HG02840 (cell line): ENCODE measurements around the gene PXDN.
"Not testable (repeated sequence)": the region's sequence is repeated elsewhere in the genome, so short reads cannot be mapped to it uniquely, and the experiment has no call there.

Experiments used
- ATAC-seq: cut with Tn5 transposase; IDR thresholded peaks from one replicate; pipeline ENCODE4 v1.9.1; 2021; ENCODE audit warnings: mild to moderate bottlenecking, moderate library complexity, moderate number of reproducible peaks; ENCODE audit not compliant: unreplicated experiment, low FRiP score

The PXDN gene

DNA sequence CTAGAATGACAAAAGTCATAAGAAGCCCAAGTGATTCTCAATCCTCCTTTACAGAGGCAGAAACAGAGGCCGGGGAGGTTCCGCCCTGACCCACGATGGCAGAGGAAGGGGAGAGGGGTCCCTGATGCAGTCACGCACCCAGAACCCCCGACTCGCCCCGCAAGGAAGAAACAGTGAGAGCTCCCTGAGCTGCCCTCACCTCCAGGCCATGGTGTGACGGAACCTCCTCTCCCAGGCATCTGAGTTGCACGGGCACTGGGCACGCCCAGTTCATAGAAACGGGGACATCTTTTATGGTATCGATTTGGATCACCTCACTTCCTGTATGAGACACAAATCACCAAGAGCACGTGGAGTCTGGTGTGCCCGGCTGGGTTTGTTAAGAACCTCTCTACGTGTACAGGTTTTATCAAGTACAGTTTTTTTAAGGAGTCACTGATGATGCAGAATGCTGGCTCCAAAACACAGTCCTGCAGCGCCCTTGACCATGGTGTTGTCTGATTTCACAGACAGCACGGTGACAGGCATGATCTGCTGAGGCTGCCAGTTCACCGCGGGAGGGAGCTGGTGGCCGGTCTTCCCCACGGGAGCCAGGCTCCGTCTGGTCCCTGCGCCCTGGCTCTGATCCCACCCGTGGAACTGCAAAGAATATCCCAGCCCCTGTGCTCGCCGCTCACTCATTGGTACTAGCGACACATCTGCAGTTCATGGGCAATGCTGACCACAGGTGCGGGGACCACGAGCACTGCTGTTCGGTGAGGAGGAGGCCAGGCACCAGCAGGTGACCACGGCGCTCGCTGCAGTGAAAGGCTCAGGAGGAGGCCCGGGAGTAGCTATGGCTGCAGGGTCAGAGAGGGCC is 35.6 kb downstream of the PXDN start:
- ATAC-seq = no peak

DNA sequence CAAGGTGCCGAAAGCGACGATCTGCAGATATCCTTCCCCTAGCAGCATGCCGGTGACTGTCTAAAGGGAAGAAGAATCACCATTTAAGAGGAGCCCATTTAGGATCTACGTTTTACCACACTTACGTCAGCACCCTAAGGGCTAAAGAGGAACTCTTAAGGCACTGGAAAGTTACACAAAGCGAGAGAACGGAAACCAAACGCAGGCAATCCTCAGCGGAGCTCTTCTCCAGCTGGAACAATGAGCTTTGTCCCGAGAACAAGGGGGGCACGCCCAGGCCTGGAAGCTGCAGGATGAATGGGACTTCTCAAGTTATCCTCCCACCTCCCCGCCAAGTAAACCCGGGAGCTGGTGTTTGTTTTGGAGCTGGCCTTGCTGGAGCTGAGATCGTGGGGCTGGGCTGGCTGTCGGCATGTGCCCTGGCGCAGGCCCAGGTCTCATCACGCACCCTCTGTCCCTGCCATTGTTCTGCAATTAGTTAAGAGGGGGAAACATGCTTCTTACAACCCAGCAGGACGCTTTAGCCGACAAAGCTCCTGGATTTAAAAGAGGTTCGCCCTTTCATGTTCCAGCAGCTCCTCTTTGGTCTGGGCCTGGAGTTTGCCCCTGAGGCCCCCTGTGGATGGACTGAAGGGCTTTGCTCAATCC is 36.4 kb downstream of the PXDN start:
- no peak for ATAC-seq

DNA sequence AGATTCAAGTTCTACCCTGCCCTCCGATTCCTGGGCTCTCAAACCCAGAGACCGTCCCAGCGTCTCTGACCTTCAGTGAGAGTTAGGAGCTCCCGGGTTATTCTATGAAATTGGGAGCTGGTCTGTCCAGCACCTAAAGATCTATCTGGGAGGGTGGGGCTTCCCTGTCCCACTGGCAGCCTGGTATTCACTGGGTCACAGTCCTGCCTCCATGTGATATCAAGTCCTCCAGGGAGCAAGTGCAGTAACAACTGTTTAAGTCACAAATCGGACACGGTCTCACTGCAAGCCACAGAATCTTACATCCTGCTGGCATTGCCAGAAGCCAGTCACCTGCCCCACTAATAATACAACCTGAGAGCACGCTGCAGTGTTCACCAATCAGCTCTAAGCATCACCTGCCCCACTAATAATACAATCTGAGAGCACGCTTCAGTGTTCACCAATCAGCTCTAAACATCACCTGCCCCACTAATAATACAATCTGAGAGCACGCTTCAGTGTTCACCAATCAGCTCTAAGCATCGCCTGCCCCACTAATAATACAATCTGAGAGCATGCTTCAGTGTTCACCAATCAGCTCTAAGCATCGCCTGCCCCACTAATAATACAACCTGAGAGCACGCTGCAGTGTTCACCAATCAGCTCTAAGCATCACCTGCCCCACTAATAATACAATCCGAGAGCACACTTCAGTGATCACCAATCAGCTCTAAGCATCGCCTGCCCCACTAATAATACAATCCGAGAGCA is 38.0 kb downstream of the PXDN start:
- not testable (repeated sequence) for ATAC-seq

DNA sequence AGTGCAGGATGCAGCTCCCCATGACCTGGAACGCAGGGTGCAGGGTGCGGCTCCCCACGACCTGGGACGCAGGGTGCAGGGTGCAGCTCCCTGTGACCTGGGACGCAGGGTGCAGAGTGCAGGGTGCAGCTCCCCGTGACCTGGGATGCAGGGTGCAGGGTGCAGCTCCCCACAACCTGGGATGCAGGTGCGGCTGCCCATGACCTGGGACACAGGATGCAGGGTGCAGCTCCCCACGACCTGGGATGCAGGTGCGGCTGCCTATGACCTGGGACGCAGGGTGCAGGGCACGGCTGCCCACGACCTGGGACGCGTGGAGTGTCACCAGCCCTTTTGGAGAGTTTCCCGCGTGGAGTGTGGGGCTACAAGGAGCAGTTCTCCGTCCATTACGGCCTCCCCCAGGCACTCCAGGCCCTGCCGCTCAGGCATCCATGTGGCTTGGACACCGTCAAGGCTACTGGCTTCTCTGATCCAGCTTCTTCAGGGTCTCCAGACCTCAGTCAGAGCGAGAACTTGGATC is 38.7 kb downstream of the PXDN start:
- no peak for ATAC-seq

DNA sequence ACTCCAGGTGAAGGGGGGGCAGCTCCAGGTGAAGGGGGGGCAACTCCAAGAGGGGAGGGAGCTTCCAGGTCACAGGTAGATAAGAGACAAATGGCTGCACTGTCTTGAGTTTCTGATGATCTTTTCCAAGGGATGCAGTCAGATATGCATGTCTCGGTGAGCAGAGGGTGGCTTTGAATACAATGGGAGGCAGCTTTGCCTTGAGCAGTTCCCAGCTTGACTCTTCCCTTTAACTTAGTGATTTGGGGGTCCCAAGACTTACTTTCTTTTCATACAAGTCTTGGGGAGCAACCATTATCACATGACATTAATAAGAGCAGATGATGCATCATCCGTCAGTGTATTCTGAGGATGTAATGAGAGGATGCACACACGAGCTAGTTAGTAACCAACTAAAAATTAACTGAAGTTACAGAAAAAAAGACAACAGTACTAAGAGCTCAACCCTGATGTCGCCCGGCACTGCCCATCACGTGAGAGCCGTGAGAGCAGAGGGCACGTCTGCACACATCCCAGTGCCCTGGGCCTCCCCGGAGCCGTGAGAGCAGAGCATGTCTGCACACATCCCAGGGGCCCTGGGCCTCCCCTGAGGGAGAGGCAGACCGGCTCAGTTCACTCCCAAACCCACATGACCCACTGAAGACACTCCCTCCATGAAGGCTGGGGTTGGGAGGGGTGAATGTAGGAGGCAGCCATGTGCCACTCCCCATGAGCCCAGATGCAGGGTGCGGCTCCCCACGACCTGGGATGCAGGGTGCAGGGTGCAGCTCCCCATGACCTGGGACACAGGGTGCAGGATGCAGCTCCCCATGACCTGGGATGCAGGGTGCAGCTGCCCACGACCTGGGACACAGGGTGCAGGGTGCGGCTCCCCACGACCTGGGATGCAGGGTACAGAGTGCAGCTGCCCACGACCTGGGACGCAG is 39.4 kb downstream of the PXDN start:
- no peak for ATAC-seq

DNA sequence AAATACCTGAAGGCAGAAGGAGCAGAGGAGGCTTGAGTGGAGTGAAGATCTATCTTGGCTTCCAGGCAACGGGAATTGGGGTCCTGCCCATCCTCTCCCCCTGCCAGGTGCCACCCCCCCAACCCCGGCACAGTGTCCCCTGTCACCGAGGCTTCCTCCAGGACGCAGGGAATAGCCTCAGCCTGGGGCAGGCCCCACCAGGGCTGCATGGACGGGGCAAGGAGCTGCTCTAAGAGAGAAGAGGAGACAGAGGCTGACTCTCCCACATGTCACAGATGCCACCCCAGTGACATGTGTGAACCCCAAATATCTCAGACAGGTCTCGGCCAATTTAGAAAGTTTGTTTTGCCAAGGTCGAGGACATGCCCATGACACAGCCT is 42.1 kb downstream of the PXDN start:
- no peak for ATAC-seq

DNA sequence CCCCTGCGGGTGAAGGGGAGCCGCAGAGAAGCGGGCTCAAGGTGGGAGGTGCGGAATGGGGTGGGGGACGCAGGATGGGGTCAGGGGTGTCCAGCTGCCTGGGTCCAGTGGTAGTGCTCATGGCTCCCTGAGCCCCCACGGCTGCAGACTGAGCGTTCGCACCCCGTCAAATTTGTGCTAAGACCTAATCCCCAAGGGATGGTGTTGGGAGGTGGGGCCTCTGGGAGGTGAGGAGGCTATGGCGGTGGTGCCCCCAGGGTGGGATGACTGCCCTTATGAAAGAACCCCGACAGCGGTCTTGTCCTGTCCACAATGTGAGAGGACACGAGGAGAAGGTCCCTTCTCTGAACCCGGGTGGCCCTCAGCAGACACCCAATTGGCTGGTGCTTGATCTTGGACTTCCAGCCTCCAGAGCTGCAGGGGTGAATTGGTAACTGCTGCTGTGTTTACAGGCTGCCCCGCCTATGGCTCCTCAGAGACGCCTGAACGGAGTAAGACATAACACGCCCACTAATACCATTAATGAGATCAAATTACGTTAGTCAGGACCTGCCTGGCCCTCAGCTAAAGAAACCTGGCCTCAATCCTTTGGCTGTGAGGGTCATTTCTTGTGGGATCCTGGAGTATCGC is 42.6 kb downstream of the PXDN start:
- ATAC-seq = no peak

DNA sequence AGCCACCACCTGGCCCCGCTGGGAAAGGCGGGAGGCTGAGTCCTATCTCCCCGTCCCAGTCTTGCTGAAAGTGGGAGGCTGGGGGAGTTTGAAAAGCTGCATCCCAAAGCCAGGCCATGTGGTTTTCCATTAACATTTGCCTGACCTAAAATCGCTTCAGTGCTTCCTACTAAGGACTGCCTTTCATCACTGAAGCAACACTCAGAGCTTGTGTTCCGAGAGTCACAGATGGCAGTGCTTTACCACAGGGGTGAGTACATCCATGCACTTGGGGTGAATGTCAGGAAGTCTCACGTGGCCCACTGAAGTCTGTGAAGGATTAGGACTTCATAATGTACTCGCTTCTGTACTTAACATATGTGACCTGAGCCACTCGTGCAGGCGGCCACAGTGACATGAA is 43.3 kb downstream of the PXDN start:
- ATAC-seq = no peak

DNA sequence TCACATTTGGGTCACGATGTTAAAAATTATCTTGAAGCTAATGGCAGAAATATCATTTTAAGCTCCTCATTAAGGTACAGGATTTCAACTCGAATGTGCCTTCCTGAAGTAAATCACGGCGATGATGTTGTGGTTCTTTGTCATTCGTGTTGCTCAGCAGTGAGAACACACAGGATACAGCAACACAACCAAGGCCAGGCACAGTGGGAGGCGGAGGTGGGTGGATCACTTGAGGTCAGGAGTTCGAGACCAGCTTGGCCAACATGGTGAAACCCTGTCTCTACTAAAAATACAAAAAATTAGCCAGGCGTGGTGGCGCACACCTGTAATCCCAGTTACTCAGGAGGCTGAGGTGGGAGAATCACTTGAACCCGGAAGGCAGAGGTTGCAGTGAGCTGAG is 43.9 kb downstream of the PXDN start:
- ATAC-seq = not testable (repeated sequence)

DNA sequence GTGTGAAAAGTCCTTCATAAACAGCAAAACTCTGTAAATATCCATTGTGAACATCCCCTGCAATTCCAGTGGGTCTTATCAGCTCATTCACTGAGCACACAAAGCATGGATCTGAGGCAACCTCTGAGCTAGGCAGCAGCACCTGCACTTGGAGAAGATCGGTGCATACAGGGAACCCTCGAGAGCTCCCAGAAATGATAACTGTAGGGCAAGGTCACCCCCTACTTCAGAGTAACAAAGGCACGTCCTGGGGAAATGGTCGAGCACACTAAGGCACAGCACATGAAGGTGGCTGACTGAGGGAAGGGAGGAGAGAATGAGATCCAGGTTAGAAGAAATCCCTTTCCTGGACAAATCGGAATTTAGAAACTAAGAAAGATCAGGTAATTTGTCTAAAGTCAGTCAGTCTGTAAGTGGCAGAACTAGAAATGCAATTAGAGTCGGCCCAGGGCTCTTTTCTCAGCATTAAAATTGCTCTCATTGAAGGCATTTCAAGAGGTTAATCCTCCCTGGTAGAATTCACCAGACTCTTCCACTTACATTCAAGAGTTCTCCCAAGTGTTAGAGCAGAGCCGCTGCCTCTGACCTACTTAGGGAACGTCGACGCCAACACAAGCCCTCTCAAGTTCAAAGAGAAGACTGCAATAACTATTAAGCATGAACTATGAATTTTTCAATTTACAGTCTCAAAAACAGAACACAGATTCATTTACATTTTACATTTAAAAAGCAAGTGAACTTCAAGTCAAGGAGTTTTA is 45.9 kb downstream of the PXDN start:
- ATAC-seq = no peak

DNA sequence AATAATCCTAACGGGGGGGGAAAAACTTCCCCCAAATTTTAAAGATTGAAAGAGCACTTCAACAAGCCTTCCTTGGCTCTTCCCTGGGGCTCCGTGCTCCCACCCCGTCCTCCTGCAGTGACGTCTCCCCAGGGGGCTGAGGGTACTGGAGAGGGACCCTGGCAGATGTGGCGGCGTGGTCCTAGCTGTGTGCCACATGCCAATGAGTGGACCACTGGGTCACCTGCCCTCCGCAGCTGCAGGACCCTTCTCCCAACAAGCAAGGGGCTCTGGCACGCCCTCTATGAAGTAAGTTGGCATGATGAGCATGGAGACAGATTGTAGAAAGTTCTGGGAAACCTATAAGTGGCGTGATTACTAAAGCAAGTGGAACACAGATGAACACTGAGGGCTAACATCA is 46.7 kb downstream of the PXDN start:
- no peak for ATAC-seq

DNA sequence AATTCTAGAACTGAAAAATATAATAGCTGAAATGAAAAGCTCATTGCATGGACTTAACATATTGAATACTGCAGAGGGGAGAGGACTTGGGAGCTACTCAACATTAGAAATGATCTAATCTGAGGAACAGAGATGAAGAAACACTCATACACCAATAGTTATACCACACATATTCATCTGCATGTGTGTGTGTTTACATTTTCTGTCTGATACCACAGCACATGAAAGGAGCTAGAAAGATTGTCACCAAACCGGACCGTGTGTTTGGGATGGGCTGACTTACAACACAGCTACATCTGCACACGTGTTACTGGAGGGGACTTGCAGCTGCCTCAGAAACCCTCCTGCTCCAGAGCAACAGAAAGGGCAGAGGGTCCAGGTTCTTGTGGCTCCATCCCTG is 47.8 kb downstream of the PXDN start:
- ATAC-seq = no peak

DNA sequence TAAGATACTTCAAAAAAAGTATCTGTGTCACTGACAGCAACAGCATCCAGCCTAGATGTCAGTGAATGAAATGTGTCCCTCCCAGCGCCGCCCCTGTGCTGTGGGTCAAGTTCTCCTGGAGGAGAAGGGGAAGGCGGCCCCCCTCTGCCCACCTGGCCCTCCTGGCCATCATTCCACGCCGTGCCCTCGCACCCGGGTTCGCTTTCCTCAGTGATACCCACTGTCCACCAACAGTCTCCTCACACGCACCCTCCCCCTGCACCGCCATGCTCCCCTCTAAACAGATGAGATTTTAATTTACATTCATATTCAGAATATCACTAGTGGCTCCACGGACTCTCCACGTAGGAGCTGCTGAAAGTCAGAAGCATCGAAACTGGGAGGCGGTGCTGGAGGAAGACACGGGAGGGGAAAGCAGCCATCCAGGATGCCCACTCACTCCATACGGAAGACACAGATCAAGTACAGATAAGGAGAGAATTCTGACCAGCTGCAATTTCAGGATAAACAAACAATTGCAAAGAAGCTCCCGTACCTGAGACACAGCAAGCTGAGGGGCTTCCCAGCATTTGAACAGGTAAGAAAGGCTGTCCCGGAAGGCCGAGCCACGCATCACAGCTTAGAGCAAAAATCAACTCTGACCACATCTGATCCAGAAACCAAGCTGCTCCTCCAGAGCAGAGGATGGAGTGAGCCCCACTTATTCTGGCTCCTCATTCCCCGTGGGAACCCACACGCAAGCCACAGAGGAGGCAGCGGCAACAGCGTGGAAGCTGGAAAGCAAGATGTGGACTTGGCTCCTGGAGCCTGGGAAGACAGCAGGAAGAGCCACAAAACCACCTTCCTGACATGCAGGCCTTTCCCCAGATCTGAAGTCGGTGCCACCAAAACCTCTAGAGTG is 49.7 kb downstream of the PXDN start:
- no peak for ATAC-seq

DNA sequence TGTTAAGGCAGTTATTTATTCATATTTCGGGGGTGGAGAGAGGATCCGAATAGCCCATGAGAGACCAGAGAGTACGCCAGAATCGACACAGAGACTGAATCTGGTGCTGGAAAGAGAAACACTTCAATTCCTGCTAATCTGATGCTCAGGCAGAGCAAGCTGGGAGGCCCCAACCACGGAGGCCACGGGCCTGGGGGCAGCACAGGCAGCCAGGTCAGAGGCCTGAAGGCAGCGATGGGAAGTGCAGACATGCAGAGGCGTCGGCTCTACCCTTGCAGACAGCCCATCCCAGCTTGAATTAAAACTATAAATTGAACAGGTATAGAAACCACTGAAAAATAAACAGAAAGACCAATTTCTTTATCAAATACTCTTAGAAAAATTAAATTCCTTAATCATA is 50.6 kb downstream of the PXDN start:
- ATAC-seq = no peak

DNA sequence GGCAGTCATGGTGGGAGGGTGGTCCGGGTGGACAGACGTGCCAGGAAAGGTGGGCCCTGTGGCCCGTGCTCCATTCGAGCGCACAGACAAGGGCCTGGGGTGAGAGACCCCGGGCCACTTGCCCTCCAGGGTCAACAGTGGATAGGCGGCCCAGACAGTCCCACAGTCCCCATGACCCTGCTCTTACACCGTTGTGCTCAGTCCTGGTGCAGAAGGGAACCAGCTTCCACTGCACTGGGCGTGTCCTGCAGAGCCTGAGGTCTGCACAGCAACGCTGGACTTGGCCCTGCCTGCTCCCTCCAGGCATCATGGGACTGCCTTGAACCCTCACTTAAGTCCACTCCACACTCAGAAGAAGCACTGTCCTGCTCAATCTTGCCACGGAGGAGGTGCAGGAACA is 52.0 kb downstream of the PXDN start:
- ATAC-seq = no peak

DNA sequence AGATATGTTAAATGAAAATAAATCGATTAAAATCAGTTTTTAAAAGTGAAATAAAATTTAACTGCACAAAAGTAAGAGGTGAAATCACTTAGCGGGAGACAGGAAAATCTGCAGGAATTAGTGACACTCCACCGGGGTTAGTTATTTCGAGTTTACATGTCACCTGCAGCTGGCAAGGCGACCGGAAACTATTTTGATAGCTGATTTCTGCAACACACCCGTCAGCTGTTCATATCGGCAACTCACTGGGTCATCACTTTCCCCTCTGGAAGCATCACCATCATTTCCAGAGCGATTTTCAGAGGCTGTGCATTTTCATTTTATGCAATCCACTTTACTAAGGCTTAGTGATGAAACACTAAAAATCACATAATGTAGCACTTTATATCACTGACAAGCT is 52.9 kb downstream of the PXDN start:
- no peak for ATAC-seq

DNA sequence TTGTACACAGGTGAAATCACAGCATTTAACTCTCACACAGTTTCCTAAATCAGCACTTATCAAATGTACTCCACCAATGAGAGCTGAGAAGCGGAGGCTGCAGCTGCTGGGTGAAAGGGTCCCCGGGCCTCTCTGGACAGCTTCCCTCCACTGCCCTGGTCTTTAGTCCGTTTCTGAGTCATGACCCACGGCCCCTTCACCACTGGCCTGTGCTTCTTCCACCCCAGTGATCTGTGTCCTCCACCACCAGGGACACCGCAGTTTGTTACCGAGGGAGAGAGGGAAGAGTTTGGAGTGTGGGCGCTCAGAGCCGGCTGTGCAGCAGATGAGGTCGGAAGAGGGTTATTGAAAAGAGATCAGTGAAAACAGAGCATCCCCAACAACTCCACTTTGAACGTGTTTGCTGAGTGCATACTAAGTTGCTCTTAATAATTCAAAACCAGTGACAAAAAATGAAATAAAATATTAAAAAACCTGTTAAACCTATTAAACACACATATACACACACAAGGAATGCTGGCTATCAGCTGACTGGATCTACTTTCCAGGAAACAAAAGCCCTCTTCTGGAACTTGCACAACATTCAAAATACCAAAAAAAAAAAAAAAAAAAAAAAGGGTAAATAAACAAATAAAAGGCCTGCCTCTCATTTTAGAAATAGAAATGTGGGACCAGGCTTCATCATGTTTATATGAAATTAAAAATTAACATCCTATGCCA is 54.1 kb downstream of the PXDN start:
- ATAC-seq = no peak
